GM21526 (cell line): Measurements from ENCODE around the gene SLC51B.
"Not testable (repeated sequence)": the region's sequence is repeated elsewhere in the genome, so short reads cannot be mapped to it uniquely, and the experiment has no call there.

Experiments
- ATAC-seq: cut with Tn5 transposase; IDR thresholded peaks from one replicate; pipeline ENCODE4 v1.9.1; 2021; ENCODE audit warnings: moderate library complexity; ENCODE audit not compliant: unreplicated experiment, low FRiP score

The SLC51B gene

DNA sequence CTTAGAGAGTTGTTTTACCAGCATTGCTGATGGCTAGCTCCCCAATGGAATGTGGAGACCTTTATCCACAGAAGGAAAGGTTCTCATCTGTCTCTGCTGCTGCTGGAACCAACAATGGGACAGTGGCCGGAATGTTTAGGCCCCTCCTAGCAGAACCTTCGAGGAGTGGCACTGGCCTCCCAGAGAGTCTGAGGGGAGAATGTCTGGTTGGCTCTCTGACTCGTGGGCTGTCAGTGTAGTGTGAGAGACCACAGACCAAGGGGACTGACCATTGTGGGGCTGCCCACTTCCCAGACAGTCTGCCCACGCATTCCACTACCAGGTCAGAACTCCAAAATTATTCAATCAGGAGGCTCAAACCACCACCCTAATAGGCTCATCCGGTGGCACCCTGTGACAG lies 17.5 kb downstream of the SLC51B start:
- ATAC-seq: no peak

DNA sequence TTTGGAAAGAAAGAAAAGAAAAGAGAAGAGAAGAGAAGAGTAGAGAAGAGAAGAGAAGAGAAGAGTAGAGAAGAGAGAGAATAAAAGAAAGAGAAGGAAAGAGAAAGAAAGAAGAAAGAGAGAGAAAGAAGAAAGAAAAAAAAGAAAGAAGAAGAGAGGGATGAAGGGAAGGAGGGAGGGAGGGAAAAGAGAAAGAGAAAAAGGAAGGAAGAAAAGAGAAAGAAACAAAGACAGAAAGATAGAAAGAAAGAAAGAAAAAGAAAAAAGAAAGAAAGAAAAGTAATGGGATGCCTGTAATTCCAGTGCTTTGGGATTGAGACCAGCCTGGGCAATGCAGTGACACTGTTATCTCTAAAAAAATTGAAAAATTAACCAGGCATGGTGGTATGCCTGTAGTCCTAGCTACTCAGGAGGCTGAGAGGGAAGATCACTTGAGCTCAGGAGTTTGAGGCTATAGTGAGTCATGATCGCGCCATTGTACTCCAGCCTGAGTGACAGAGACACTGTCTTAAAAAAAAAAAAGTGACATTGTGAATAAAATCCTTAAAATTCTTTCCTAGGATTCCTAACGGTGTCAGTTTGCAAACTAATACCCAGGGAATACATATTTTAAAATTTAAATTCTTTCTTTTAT lies 20.9 kb downstream of the SLC51B start:
- ATAC-seq: no peak

DNA sequence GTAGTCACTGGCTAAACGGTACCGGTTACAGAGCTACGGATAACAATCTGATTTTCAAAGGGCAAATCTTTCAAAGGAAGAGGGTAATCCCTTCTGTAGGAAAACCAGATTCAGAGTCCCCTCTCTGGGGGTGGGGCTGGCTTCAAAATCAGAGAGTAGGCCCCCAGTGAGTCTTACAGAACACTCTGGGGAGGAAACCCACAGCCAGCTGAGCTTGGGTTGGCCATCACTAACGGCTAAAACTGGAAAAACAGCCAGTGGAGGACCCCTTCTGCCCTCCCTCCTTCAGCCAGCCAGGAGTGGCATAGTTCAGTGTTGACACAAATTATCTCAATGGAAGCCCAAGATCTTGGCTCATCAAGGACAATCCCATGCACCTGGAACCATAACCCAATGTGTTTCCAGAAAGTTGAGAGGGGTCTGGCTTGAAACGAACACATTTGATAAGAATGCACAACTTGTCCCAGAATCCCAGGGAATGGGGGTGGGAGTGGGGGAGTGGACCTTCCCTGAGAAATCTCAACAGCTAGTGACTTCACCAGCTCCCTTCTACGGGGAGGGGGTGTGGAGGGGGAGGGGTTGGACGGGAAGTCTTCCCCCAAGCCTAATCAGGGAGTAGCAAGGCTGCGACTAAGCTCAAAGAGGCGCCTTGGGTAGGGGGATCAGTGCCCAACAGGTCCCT lies 21.6 kb downstream of the SLC51B start:
- ATAC-seq: no peak

DNA sequence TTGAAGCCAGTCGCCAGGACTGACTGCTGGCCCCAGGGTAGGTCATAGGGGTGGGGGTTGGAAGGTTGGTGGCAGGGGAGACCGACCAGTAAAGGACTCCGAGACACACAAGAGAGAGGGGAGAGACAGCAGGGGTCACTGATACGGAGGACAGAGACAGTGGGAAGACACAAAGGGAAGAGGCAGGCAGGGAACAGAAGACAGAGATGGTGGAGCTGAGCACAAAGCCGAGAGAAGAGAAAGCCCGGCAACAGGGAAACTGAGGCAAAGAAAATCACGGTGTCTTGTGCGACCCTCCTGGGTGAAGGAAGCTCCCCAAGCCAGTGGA lies 22.1 kb downstream of the SLC51B start:
- ATAC-seq: no peak

DNA sequence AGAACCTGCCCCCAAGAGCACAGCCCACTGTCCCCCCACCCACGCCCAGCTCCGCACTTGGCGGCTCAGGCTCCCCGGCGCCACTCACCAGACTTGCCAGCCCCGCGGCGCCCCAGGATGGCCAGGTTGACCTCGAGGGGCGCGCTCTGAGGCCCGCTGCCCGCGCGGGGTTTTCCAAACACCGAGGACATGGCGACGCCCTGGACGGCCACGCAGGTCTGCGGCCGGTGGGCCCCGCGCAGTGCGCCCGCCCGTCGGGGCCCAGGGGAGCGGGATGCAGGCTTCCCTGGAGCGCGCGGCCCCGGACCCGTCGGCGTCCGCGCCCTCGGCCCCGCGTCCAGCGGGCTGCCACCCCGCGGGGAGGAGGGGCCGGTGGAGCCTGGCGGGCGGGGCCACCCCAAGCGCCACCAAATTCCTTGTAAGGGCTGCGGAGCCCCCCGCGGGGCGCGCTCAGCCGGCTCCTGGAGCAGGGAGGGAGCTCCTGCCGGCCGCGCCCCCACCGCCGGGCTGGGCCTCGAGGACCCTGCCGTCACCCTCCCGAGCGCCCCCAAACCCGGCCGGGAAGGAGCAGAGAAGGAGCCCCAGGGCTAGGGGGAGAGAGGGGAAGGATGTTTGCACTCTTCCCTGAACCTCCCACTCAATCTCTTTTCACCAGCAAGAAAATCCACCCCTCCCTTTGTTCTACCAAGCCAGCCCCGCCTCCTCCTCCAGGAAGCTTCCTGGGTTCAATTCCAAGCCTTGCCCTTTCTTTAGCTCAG lies 22.6 kb downstream of the SLC51B start, which contains the start of gene RASL12:
Gene RASL12 (minus strand): TSS at position 347 of the 758 bp plus-strand sequence. CDS start 156 bp downstream, at position 191.
- ATAC-seq: no peak

DNA sequence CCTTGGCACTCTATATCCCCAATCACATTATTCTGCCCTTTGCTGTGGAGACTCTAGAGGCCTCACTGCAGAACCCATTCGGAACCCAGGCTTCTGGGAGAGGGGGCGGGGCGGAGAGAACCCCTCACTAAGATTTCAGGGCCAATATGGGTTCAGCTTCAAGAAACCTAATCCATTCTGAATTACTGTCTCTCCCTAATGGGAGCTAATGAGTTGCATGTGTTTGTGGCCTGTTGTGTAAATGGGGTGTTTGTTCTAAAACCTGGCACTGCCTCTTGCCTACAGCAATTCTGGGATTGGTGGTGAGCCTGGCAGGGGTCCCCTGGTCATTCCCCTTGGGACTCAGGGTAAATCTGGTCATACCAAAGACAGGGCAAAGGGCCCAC lies 23.2 kb downstream of the SLC51B start:
- no peak for ATAC-seq

DNA sequence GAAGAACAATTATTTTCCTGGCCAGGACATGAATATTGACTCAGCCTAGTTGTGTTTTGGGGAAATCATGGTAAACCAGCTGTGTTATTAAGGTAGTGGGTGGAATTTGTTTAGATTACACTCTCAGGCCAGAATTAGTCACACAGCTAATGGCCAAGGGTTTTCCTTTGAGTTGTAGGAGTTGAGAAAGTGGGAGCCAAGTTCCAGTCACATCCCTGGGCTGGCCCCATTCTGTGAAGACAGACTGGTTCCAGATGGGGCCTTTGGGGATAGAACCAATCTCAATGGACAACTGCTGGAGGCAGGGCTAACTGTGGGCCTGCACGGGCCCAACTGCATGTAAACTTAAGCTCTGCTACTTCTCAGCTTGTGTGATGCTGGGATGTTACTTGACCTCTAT lies 24.0 kb downstream of the SLC51B start:
- no peak for ATAC-seq

DNA sequence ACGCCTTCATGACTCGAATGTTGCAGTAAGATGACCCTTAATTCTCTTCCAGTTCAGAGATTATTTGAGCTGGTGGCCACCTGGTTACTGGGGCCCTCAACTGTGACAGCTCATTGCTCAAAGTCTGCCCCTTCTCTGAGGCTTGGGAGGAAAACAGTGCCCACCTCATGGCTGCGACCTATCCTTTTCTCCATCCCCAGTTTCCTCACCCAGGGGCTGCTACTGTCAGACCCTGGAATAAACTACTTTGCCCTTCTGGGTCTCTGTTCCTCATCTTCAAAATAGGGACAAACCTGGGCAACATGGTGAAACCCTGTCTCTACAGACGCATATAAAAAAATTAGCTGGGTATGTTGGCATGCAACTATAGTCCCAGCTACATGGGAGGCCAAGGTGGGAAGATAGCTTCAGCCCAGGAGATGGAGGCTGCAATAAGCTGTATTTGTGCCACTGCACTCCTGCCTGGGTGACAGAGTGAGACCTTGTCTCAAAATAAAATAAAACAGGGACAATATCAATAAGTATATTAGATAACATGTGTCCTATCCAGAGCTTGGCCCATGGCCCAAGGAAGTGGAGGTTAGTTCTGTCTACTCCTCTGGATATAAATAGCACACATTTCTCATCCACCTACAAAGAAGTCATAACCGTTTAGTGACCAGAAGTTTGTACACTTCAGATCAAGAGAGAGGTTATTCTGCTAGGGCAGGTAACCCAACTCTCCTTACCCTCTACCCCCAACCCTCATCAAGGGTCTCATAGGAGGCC lies 24.8 kb downstream of the SLC51B start:
- no peak for ATAC-seq

DNA sequence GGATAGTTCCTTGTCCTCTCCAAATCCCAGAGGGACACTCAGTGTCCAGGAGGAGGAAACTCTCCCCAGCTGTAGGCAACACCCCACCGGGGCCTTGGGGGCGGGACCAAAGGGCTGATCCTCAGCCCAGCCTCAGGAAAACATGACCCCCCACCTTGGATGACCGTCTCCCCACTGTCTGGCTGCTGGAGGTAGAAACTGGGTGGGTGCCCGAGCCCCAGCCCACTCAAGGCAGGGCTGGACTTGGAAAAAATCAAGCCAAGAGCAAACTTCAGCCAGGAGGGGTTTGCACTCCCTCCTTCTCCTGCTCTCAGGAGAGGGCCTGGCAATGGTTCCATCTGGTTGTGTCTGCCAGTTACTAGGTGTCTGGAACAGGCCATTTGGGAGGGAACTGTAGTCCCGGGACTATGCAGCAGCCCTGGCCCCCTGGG lies 26.2 kb downstream of the SLC51B start:
- no peak for ATAC-seq

DNA sequence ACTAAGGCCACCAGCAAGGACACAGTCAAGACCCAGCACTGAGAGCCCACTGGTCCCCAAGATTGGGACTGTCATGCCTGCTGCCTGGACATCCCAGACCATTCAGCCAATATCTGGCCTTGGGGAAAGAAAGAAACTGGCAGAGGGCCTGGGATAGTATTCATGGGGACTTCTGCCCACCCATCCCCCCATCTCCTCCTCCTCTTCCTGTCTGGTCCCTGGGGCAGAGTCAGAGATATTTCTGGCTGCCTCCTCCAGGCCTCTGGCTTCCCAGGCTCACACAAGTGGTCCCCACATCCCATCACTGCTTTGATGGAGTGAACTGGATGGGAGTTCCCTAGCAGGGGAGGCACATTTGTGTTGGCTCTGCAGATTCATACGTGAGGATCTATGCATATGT lies 26.8 kb downstream of the SLC51B start:
- no peak for ATAC-seq

DNA sequence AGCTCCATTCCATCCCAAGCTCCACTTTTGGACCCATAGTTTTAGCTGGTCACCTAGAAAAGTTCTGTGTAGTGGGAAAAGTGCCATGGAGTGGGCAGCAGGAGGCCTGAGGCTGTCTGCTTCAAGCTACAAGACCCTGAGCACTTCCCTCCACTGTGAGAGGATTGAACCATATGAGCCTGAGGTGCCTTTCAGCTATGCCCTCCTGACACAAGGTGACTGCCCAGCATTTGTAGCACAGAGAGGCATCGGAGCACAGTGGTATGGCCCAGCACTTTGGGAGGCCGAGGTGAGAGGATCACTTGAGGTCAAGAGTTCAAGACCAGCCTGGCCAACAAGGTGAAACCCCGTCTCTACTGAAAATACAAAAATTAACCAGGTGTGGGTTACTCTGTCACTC lies 27.4 kb downstream of the SLC51B start:
- no peak for ATAC-seq

DNA sequence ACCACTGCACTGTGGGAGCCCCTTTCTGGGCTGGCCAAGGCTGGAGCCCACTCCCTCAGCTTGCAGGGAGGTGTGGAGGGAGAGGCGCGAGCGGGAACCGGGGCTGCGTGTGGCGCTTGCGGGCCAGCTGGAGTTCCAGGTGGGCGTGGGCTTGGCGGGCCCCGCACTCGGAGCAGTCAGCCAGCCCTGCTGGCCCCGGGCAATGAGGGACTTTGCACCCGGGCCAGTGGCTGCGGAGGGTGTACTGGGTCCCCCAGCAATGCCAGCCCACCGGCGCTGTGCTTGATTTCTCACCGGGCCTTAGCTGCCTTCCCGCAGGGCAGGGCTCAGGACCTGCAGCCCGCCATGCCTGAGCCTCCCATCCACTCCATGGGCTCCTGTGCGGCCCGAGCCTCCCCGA lies 29.8 kb downstream of the SLC51B start:
- not testable (repeated sequence) for ATAC-seq

DNA sequence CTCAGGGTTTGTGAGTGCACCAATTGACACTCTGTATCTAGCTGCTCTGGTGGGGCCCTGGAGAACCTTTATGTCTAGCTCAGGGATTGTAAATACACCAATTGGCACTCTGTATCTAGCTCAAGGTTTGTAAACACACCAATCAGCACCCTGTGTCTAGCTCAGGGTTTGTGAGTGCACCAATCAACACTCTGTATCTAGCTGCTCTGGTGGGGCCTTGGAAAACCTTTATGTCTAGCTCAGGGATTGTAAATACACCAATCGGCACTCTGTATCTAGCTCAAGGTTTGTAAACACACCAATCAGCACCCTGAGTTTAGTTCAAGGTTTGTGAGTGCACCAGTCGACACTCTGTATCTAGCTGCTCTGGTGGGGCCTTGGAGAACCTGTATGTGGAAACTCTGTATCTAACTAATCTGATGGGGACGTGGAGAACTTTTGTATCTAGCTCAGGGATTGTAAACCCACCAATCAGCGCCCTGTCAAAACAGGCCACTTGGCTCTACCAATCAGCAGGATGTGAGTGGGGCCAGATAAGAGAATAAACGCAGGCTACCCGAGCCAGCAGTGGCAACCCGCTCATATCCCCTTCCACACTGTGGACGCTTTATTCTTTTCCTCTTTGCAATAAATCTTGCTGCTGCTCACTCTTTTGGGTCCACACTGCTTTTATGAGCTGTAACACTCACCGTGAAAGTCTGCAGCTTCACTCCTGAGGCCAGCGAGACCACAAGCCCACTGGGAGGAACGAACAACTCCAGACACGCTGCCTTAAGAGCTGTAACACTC lies 30.6 kb downstream of the SLC51B start:
- not testable (repeated sequence) for ATAC-seq

DNA sequence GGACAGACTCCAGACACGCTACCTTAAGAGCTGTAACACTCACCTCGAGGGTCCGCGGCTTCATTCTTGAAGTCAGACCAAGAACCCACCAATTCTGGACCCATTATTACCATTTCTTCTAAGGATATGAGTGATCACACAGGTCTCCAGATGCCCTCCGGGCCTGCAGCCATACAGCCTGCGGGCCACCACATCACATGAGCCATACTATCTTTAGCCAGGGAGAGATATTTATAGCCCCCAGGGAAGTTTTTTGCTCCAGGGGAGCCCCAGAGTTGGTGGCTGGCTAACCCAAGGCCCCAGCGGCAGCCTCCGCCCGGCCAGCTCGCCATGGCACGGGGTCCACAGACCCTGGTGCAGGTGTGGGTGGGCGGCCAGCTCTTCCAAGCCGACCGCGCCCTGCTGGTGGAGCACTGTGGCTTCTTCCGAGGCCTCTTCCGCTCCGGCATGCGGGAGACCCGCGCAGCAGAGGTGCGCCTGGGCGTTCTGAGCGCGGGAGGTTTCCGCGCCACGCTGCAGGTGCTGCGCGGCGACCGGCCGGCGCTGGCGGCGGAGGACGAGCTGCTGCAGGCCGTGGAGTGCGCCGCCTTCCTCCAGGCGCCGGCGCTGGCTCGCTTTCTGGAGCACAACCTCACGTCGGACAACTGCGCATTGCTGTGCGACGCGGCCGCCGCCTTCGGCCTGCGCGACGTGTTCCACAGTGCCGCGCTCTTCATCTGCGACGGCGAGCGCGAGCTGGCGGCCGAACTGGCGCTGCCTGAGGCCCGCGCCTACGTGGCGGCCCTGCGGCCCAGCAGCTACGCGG lies 31.5 kb downstream of the SLC51B start, which contains the start of gene KBTBD13:
Gene KBTBD13 (plus strand): TSS at position 261 of the 805 bp plus-strand sequence. CDS start 70 bp downstream, at position 331.
- no peak for ATAC-seq

DNA sequence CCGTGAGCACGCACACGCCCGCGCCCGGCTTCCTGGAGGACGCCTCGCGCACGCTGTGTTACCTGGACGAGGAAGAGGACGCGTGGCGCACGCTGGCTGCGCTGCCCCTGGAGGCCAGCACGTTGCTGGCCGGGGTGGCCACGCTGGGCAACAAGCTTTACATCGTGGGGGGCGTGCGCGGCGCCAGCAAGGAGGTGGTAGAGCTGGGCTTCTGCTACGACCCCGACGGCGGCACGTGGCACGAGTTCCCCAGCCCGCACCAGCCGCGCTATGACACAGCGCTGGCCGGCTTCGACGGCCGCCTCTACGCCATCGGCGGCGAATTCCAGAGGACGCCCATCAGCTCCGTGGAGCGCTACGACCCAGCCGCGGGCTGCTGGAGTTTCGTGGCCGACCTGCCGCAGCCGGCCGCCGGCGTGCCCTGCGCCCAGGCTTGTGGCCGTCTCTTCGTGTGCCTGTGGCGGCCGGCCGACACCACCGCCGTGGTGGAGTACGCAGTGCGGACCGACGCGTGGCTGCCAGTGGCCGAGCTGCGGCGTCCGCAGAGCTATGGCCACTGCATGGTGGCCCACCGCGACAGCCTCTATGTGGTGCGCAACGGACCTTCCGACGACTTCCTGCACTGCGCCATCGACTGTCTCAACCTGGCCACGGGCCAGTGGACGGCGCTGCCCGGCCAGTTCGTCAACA lies 32.2 kb downstream of the SLC51B start:
- no peak for ATAC-seq

DNA sequence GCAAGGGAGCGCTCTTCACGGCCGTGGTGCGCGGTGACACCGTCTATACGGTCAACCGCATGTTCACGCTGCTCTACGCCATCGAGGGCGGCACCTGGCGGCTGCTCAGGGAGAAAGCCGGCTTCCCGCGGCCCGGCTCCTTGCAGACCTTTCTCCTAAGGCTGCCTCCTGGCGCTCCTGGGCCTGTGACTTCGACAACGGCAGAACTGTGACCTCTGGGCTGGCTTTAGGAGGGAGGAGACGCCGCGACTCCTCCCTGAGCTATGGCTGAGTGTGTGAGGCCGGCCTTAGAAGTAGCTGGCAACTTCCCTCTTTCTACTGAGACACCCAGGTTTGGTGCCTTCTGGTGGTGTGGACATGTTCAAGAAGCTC lies 32.8 kb downstream of the SLC51B start:
- no peak for ATAC-seq

DNA sequence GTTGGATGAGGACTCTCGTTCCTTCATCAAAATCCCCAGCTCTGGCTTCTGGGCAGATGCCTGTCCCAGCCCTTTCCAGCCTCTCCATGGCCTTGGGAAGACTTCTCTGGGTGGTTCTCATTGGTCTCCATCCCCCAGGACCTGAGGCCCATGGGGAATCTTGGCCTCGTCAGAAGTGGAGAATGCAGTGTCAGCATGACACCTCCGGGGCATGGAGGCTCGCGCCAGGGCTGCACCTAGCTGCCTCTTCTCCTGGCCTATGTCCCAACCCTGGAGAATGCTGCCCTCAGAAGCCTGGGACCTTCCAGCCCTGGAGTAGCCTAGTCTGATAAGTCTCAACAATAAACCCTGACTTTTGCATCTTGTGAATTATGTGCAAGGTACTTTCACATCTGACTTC lies 34.4 kb downstream of the SLC51B start:
- ATAC-seq: no peak

DNA sequence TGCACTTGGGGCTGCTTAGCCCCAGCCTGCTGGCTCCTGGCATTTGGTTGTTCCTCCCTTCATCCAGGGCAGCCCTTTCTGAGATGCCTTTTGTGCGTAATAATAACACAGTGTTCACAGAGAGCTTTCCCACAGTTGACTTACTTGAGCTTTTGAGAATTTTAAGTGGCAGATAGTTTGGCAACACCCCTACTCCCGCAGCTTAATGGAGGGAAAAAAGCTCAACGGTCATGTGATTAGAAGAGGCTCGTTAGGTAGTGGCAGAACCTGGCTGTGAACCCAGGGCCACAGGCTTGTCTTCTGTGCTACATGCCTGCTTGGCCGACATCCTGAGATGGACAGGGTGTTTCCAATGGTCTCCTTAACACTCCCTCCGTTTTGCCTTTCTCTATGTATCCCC lies 36.1 kb downstream of the SLC51B start:
- ATAC-seq: no peak

DNA sequence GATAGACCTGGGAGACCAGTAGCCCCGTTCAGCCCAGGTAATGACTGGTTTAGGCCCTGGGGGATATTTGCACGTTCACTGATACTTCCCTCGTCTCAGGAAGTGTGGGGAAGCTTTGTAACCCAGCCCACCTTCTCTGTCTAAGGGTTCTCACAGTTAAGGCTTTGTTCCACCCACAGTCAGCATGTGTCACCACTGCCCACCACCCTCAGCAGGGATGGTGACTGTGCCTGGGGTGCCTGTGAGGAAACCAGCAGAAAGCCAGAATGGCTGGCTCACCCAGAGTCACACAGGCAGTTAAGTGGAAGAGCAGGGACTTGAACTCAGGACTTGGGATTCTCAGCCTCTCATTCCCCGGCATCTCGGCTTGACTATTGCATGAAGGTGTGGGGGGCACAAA lies 36.6 kb downstream of the SLC51B start:
- no peak for ATAC-seq
